ENCODE measurements around the gene TBC1D21. TPM values are rescaled to one million over a fixed set of nuclear protein-coding genes. Genes with fewer than 3 reads are reported as not detected.

TBC1D21 gene
- total and polyA plus RNA-seq, 2 of the 8 experiments (the other 6 are each of a cell fraction or from before 2014, with no cell fraction given), result not detected

DNA sequence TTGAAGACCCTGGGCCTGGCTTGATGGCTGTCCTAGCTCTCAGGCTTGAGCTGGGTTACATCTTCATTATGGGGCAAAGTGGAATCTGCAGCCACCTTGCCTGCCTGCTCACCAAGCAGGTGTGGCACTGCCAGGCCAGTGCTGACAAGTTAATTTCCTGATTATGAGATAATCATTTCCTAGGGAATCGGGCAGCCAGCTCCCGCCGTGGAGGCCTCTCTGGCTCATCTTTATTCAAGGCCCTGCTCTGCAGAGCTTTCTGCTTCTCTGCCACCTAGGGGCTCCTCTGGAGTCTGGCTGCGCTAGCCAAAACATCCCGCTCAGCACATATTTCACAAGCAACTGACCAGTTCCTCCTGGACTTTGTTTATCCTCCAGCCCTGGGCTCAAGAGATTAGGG, 62.8 kb downstream of the TBC1D21 start (continued):
- TF ChIP-seq EP300 (IDR thresholded peaks at IDR 0.05; ENCODE audit: borderline replicate concordance in 1 of 2, low read depth in 2 of 2, low read length in 2 of 2) (no peak), TAF7 (optimal IDR thresholded peaks at IDR 0.05; ENCODE audit: borderline replicate concordance, low read depth, low read length) (no peak), SP1 (IDR thresholded peaks at IDR 0.05; ENCODE audit: low read depth, low read length) (no peak), NRF1 (IDR thresholded peaks at IDR 0.05; ENCODE audit: low read depth, low read length) (no peak), RAD21 (IDR thresholded peaks at IDR 0.05 in 1 of 2, conservative IDR thresholded peaks at IDR 0.05 in 1 of 2; ENCODE audit: low read depth in 2 of 2, low read length in 2 of 2) (peak in 1 of 2 experiments; percentile 18; a peak in 1 of 4 replicates)

All from H1 (cell line).